ENCODE data around the gene ANKRD13B.

The ANKRD13B gene

DNA sequence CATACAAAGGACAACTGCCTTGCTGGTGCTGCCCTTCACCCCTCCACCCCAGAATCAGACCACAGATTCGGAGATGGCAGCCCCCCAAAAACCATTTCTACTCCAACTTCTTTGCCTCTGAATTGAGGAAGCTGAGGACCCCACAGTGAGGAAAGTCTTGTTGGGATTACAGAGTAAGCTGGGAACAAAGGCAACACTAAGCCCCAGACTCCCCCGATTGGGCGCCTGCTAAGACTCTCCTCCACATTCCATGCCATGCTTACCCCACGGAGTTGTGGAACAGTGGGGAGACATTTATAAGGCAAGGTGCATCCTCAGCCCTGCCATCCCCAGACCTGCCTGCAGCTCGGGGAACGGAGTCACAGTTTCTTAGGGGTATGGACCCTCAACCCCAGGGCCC, 5.3 kb upstream of the ANKRD13B start:
- no peaks in the 10 kb centered on the region for H3K27me3 ChIP-seq (ENCODE audit: control insufficient read depth in 5 of 5, insufficient read depth in 4 of 5, low read length in 5 of 5)
- peaks cover 16 to 90% (median 82%) of the 10 kb centered on the region in 5 donors for H3K4me1 ChIP-seq (ENCODE audit: control insufficient read depth in 5 of 5, insufficient read depth in 5 of 5, low read length in 5 of 5)
- H3K9ac ChIP-seq (ENCODE audit: low read length in 5 of 5) = peak overlapping the region in 3 of 5 donors; percentile 72 to 96 (median 88)
- H3K9me3 ChIP-seq (ENCODE audit: control insufficient read depth in 5 of 5, low read length in 5 of 5) = no peaks in the 10 kb centered on the region
- H3K4me3 ChIP-seq (ENCODE audit: low read depth in 1 of 5, low read length in 5 of 5) = peak overlapping the region; percentile 71 to 90 (median 80)
- peaks cover 0 to 9% (median 7%) of the 10 kb centered on the region in 5 donors for H3K36me3 ChIP-seq (ENCODE audit: control insufficient read depth in 5 of 5, insufficient read depth in 5 of 5, low read length in 5 of 5)
- peak overlapping the region; percentile 82 for H3K27ac ChIP-seq (ENCODE audit: low read depth, low read length)

DNA sequence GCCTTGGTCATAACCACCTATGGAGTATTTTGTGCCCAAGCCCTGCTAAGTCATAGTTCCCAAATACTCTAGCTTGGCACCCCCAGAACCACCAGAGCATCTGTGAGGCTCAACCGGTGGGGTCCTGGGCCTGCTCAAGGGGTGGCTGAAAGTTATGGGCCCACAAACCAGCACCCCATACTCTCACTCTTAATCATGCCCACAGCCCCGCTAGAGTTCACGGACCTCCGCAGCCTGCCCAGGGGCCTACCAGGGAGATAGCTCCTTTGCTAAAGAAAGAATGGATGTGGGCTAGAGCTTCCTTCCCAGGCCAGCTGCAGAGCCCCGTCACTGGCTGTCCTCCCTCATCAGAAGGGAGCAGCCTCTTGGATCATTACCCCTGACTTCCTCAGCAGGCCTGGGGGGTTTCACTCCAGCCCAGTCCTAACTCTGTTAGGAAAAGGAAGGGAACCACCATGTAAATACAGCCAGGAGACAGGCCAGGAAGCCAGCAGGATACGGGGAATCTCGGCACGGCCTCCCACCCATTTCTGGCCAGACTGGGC, 4.8 kb upstream of the ANKRD13B start:
- H3K4me3 ChIP-seq (ENCODE audit: low read depth in 1 of 5, low read length in 5 of 5) = peak overlapping the region; percentile 71 to 90 (median 80)
- no peaks in the 10 kb centered on the region for H3K27me3 ChIP-seq (ENCODE audit: control insufficient read depth in 5 of 5, insufficient read depth in 4 of 5, low read length in 5 of 5)
- peaks cover 0 to 4% (median 2%) of the 10 kb centered on the region in 5 donors for H3K36me3 ChIP-seq (ENCODE audit: control insufficient read depth in 5 of 5, insufficient read depth in 5 of 5, low read length in 5 of 5)
- peak overlapping the region; percentile 82 for H3K27ac ChIP-seq (ENCODE audit: low read depth, low read length)
- no peaks in the 10 kb centered on the region for H3K9me3 ChIP-seq (ENCODE audit: control insufficient read depth in 5 of 5, low read length in 5 of 5)
- peak overlapping the region; percentile 69 to 96 (median 81) for H3K9ac ChIP-seq (ENCODE audit: low read length in 5 of 5)
- peaks cover 17 to 91% (median 85%) of the 10 kb centered on the region in 5 donors for H3K4me1 ChIP-seq (ENCODE audit: control insufficient read depth in 5 of 5, insufficient read depth in 5 of 5, low read length in 5 of 5)

DNA sequence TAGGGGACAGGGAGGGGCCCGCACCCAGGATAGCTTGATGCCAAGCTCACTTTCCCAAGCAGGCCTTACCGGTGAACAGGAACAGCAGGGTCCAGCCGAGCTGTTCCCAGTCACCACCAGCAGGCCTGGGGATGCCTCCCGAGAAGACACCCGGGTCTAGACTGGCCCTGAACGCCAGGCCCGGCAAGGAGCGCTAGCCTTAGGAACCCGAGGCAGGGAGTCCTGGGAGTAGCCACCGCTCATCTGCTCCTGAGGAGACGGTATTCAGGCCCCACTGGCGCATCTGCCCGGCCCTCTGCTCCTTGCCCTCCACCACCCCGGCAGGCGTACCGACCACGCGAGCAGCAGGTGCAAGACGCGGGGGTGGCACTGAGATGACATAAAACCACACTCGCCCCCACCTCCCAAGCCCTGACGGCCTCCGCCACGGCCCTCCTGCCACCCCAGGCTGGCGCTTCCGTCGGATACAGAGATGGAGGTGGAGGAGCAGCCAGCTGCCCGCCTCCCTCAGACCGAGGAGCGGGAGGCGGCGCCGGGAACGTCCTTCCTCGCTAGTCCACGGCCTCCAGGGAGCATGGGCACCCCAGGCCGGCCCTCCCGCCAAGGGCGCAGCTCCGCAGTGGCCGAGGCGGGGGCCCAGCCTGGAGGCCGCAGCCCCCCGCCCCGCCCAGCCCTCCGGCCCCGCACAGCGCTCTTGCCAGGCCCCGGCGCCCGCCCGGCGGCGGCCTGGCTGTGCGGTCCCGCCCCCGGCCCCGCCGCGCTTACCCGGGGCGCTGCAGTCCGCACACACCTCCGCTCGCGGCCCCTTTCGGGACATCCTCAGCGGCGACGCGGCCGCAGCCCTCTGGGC, 4.1 kb upstream of the ANKRD13B start:
- H3K9ac ChIP-seq (ENCODE audit: low read length in 5 of 5) = peak overlapping the region; percentile 69 to 96 (median 81)
- H3K27me3 ChIP-seq (ENCODE audit: control insufficient read depth in 5 of 5, insufficient read depth in 4 of 5, low read length in 5 of 5) = no peaks in the 10 kb centered on the region
- H3K4me3 ChIP-seq (ENCODE audit: low read depth in 1 of 5, low read length in 5 of 5) = peak overlapping the region; percentile 71 to 90 (median 80)
- peak overlapping the region; percentile 82 for H3K27ac ChIP-seq (ENCODE audit: low read depth, low read length)
- H3K36me3 ChIP-seq (ENCODE audit: control insufficient read depth in 5 of 5, insufficient read depth in 5 of 5, low read length in 5 of 5) = no peaks in the 10 kb centered on the region
- peaks cover 15 to 87% (median 83%) of the 10 kb centered on the region in 5 donors for H3K4me1 ChIP-seq (ENCODE audit: control insufficient read depth in 5 of 5, insufficient read depth in 5 of 5, low read length in 5 of 5)
- H3K9me3 ChIP-seq (ENCODE audit: control insufficient read depth in 5 of 5, low read length in 5 of 5) = no peaks in the 10 kb centered on the region

DNA sequence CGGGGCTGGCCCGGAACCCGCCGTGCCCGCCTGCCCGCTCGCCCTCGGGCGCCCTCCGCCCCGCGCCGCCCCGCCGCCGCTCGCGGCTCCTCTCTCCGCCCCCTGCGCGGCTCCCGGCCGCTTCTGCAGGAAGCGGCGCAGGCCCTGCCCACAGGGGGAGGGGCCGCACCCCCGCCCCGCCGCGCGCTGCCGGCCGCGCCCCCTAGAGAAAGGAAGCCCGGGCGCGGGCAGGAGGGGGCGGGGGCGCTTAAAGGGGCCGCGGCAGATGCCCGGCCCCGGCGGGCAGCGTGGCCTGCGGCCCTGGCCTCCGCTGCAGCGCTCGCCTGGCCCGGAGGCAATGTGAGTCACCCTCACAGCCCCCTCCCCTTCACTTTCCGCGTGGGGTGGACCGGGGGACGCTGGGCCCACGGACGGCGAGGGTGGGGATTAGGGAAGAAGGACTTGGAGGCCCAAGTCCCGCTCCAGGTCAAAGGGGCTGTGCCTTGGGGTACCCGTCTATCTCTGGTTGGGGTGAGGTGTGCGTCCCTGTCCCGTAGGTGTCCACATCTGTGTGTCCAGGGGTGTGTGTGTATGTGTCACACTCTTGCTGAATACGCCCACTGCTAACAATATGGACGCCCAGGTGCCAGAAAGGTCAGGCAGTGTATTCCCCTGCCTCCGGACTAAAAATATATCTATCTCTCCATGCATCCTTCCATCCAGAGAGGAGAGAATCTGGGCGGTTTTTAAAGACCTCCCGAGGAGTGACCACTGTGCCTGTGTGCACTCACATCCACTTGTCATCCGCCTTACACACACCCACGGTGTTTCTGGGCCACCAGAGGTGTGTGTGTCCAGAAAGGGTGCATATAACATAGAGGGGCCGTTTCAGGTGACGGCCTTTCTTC, 3.2 kb upstream of the ANKRD13B start, which contains the start of gene GIT1:
GIT1 (minus strand) TSS at position 125 of the 887 bp plus-strand sequence. CDS start 270 bp downstream, outside the sequence.
- H3K9me3 ChIP-seq (ENCODE audit: control insufficient read depth in 5 of 5, low read length in 5 of 5) = no peaks in the 10 kb centered on the region
- peak within 1 kb of the TSS; percentile 82 for H3K27ac ChIP-seq (ENCODE audit: low read depth, low read length)
- H3K9ac ChIP-seq (ENCODE audit: low read length in 5 of 5) = peak within 1 kb of the TSS; percentile 72 to 96 (median 81)
- H3K4me3 ChIP-seq (ENCODE audit: low read depth in 1 of 5, low read length in 5 of 5) = peak within 1 kb of the TSS; percentile 71 to 90 (median 80)
- no peaks in the 10 kb centered on the region for H3K27me3 ChIP-seq (ENCODE audit: control insufficient read depth in 5 of 5, insufficient read depth in 4 of 5, low read length in 5 of 5)
- H3K4me1 ChIP-seq (ENCODE audit: control insufficient read depth in 5 of 5, insufficient read depth in 5 of 5, low read length in 5 of 5) = peaks cover 14 to 87% (median 83%) of the 10 kb centered on the region in 5 donors
- no peaks in the 10 kb centered on the region for H3K36me3 ChIP-seq (ENCODE audit: control insufficient read depth in 5 of 5, insufficient read depth in 5 of 5, low read length in 5 of 5)

DNA sequence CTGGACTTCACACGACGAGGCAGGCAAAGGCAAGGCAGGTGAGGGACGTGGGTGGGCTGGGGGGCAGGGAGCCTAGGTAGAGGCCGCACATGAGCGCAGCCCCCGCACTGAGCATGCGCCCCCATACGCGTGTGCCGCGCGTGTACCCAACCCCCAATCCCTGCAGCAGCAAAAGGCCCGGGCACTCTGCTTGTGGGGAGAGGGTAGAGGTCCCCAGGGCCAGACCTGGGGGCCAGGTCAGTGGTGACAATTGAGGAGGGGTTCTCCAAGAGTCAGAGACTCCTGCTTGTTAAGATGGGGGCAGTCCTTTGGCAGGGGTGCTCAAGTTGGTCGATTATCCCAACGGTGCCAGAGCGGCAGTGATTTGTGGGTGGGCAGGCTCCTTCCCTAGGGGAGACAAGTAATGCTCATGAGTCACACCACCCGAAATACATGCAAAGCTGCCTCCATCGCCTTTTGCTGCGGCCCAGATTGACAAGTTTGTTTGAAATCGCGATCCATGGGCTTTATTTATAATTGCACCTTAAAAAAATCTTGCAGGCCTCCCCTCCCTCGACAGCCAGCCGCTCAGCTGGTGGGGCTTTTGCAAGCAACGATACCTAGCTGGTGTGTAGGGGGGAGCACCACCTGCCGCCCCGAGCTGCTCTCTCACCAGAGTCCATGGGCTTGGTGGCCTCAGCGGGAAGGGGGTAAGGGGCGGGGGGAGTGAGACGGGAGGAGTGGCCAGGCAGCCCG, 2.4 kb upstream of the ANKRD13B start:
- Histone ChIP-seq H3K4me1 (ENCODE audit: control insufficient read depth in 5 of 5, insufficient read depth in 5 of 5, low read length in 5 of 5) (peaks cover 14 to 87% (median 83%) of the 10 kb centered on the region in 5 donors), H3K9me3 (ENCODE audit: control insufficient read depth in 5 of 5, low read length in 5 of 5) (no peaks in the 10 kb centered on the region), H3K9ac (ENCODE audit: low read length in 5 of 5) (peak overlapping the region in 3 of 5 donors; percentile 19 to 68 (median 25)), H3K36me3 (ENCODE audit: control insufficient read depth in 5 of 5, insufficient read depth in 5 of 5, low read length in 5 of 5) (no peaks in the 10 kb centered on the region), H3K27ac (ENCODE audit: low read depth, low read length) (peak overlapping the region; percentile 81), H3K4me3 (ENCODE audit: low read depth in 1 of 5, low read length in 5 of 5) (peak overlapping the region; percentile 65 to 79 (median 71)), H3K27me3 (ENCODE audit: control insufficient read depth in 5 of 5, insufficient read depth in 4 of 5, low read length in 5 of 5) (no peaks in the 10 kb centered on the region)

DNA sequence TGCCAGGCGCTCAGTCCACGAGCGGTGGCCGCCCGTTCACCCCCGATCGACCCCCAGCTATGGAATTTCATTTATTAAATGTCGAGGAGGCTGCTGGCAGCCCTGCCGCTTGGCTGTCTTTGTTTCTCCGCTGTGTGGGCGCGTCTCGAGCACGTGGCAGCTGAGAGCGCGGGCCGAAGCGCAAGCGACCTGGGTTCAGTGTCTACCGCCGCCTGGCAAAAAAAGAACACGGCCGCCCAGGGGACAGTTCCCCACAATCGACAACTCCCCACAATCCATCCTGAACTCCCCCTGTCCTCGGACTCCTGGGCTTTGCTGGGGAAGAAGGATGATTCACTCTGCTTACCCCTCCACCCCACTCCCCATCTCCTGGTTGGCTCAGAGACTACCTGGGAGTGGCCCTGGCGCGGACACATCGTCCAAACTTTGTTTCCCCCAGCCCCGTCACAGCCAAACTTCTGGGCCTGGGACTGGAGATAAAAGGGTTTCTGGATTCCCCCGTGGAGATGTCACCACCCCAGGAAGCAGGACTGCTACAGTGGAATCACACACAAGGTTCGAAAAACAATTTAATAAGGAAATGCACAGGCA, 1.7 kb upstream of the ANKRD13B start:
- Histone ChIP-seq H3K9ac (ENCODE audit: low read length in 5 of 5) (peak overlapping the region in 1 of 5 donors; percentile 35), H3K9me3 (ENCODE audit: control insufficient read depth in 5 of 5, low read length in 5 of 5) (no peaks in the 10 kb centered on the region), H3K27me3 (ENCODE audit: control insufficient read depth in 5 of 5, insufficient read depth in 4 of 5, low read length in 5 of 5) (no peaks in the 10 kb centered on the region), H3K4me3 (ENCODE audit: low read depth in 1 of 5, low read length in 5 of 5) (peak overlapping the region; percentile 42 to 79 (median 55)), H3K27ac (ENCODE audit: low read depth, low read length) (peak overlapping the region; percentile 81), H3K4me1 (ENCODE audit: control insufficient read depth in 5 of 5, insufficient read depth in 5 of 5, low read length in 5 of 5) (peaks cover 14 to 89% (median 86%) of the 10 kb centered on the region in 5 donors), H3K36me3 (ENCODE audit: control insufficient read depth in 5 of 5, insufficient read depth in 5 of 5, low read length in 5 of 5) (no peaks in the 10 kb centered on the region)

DNA sequence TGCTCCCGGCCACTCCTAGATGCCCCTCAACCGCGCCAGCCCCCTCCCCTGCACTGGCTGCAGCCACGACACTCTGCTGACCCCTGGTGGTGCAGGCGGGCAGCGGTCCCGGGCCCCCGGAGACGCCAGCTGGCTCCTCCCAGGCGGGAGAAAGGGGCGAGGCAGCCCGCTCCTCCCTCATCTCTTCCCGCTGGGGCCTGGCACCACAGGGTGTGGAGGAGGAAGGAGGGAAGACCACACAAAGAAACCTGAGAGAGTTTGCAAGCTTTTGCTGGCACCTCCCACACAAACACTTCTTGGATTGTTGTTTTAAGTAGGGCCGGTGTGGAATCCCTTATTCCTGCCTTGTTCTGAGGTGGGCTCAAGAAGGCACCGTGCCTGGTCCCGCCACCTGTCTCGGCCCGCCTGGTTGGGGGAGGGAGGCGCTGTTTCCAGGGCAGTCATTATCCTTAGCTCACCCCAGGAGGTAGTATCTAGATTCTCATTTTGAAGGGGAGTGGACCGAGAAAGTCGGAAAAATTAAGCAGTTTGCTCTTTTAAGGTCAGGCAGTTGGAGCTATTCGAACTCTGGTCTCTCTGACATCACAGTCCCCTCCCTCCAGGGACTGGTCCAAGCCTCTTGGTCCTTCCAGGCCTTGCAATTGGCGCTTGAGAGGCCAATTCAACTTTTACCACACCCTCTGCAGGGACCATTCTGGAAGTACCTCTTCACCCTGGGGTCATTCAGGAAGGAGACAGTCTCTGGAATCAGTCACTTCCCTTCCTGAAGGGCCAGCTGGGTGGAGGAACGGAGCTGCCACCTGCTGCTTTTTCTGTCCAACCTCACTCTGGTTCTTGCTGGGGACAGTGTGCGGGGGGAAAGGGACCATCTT, 959 bp upstream of the ANKRD13B start:
- Histone ChIP-seq H3K27ac (ENCODE audit: low read depth, low read length) (peak overlapping the region; percentile 81), H3K36me3 (ENCODE audit: control insufficient read depth in 5 of 5, insufficient read depth in 5 of 5, low read length in 5 of 5) (no peaks in the 10 kb centered on the region), H3K4me1 (ENCODE audit: control insufficient read depth in 5 of 5, insufficient read depth in 5 of 5, low read length in 5 of 5) (peaks cover 14 to 89% (median 84%) of the 10 kb centered on the region in 5 donors), H3K4me3 (ENCODE audit: low read depth in 1 of 5, low read length in 5 of 5) (peak overlapping the region; percentile 42 to 79 (median 59)), H3K9me3 (ENCODE audit: control insufficient read depth in 5 of 5, low read length in 5 of 5) (no peaks in the 10 kb centered on the region), H3K9ac (ENCODE audit: low read length in 5 of 5) (peak overlapping the region in 3 of 5 donors; percentile 30 to 56 (median 35)), H3K27me3 (ENCODE audit: control insufficient read depth in 5 of 5, insufficient read depth in 4 of 5, low read length in 5 of 5) (no peaks in the 10 kb centered on the region)

DNA sequence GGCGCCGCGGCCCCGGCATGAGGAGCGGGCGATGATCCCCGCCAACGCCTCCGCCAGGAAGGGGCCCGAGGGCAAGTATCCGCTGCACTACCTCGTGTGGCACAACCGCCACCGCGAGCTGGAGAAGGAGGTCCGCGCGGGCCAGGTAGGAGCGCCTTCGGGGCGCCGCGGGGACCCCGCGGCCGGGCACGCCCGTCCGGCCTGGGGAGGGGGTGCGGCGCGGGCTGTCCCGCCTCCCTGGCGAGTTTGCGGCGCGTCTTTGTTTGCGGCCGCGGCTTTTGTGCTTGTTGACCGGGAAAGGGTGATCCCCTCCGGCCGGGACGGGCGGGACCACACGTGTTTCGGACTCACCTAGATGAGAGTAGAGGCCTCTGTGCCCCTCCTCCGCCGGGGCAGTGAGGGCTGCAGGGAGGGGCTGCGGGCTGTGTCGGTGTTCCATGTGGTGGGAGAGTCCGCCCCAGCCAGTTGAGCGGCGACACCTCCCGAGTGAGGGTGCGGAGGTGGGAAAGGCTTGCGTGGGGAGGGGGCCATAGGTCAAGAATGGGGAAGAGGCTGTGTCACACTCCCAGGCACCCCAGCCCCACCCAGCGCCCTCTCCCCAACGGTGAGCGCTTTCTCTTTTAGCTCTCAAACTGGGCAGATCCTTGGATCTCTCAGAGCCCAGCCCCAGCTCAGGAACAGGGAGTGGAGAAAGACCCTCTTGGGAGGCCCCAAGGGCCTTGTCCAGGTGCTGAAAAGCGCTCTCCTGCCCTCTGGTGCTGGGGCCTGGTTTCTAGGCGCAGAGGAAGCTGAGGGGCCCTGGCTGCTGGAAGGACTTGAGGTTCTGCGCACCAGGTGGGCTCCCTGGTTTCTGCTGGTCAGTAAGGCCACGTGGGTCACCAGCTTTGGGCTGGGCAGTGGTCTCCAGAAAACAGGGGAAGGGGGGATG, 923 bp downstream of the ANKRD13B start:
- H3K4me1 ChIP-seq (ENCODE audit: control insufficient read depth in 5 of 5, insufficient read depth in 5 of 5, low read length in 5 of 5) = peaks cover 14 to 79% (median 70%) of the 10 kb centered on the region in 5 donors
- no peak overlapping the region for H3K27ac ChIP-seq (ENCODE audit: low read depth, low read length)
- H3K27me3 ChIP-seq (ENCODE audit: control insufficient read depth in 5 of 5, insufficient read depth in 4 of 5, low read length in 5 of 5) = no peaks in the 10 kb centered on the region
- H3K9ac ChIP-seq (ENCODE audit: low read length in 5 of 5) = peak overlapping the region in 3 of 5 donors; percentile 53 to 66 (median 65)
- H3K9me3 ChIP-seq (ENCODE audit: control insufficient read depth in 5 of 5, low read length in 5 of 5) = no peaks in the 10 kb centered on the region
- no peaks in the 10 kb centered on the region for H3K36me3 ChIP-seq (ENCODE audit: control insufficient read depth in 5 of 5, insufficient read depth in 5 of 5, low read length in 5 of 5)
- H3K4me3 ChIP-seq (ENCODE audit: low read depth in 1 of 5, low read length in 5 of 5) = peak overlapping the region in 4 of 5 donors; percentile 59 to 73 (median 66)
